Activated T-cell treated with anti-CD3 and anti-CD28 coated beads, Interleukin-2, amount 50 U/mL, for 48 hours (primary cell): ENCODE results near the gene TPD52L1.
"Not testable (repeated sequence)": the region's sequence is repeated elsewhere in the genome, so short reads cannot be mapped to it uniquely, and the experiment has no call there.

ENCODE experiments used
- DNase-seq, 2 experiments: peaks; one replicate each; pipeline ENCODE4 v3.0.0-alpha.2; 2020

TPD52L1 gene

DNA sequence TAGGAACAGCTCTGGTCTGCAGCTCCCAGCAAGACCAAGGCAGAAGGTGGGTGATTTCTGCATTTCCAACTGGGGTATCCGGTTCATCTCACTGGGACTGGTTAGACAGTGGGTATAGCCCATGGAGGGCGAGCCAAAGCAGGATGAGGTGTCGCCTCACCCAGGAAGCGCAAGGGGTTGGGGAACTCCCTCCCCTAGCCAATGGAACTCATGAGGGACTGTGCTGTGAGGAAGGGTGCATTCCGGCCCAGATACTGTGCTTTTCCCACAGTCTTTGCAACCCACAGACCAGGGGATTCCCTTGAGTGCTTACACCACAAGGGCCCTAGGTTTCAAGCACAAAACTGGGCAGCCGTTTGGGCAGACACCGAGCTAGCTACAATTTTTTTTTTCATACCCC is 126.4 kb downstream of the TPD52L1 start:
- no peak for DNase-seq

DNA sequence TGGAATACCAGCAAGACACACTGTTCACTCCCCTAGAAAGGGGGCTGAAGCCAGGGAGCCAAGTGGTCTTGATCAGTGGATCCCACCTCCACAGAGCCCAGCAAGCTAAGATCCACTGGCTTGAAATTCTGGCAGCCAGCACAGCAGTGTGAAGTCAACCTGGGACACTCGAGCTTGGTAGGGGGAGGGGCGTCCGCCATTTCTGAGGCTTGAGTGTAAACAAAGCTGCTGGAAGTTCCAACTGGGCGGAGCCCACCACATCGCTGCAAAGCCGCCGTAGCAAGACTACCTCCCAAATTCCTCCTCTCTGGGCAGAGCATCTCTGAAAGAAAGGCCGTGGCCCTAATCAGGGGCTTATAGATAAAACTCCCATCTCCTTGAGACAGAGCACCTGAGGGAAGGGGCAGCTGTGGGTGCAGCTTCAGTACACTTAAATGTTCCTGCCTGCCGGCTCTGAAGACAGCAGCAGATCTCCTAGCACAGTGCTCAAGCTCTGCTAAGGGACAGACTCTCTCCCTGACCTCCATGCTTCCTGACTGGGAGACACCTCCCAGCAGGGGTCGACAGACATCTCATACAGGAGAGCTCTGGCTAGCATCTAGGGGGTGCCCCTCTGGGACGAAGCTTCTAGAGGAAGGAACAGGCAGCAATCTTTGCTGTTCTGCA is 126.9 kb downstream of the TPD52L1 start:
- not testable (repeated sequence) for DNase-seq

DNA sequence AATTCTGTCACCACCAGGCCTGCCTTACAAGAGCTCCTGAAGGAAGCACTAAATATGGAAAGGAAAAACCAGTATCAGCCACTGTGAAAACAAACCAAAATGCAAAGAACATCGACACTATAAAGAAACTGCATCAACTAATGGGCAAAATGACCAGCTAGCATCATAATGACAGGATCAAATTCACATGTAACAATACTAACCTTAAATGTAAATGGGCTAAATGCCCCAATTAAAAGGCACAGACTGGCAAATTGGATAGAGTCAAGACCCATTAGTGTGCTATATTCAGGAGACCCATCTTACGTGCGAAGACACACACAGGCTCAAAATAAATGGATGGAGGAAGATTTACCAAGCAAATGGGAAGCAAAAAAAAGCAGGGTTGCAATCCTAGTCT is 128.9 kb downstream of the TPD52L1 start:
- not testable (repeated sequence) for DNase-seq

DNA sequence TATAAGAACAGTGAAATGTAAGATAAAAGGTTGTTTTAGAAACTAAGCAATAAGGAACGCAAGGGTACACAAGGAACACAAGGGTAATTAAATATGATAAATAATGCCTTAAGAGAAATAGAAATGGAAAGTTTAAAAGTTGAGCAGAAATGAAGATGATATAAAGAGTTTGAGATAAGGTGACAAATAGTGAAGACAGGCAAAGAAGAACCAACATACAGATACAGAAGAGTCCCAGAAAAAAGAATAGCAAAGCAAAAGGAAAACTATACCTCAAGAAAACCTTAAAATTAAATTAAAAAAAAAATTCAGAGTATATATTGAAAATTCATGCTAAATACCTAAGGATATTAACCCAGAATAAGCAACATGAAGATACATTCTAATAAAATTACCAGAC is 131.8 kb downstream of the TPD52L1 start:
- DNase-seq, result no peak

DNA sequence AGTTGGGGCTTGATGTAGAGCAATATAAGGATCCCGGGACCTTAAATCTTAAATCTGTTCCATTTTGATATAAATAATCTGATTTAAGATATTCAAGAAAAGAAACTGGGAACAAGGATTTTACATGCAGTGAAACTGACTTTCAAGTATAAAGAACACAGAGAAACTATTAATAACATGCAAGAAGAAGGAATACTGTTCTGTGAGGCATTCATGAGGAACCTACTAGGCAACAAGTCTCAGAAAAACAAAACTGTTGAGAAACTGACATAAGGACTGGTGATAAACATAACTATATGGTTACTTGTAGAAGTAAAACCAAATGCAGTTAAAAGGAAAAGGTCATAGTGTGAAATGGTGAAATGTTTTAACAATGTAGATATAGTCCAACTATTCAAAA is 132.4 kb downstream of the TPD52L1 start:
- no peak for DNase-seq

DNA sequence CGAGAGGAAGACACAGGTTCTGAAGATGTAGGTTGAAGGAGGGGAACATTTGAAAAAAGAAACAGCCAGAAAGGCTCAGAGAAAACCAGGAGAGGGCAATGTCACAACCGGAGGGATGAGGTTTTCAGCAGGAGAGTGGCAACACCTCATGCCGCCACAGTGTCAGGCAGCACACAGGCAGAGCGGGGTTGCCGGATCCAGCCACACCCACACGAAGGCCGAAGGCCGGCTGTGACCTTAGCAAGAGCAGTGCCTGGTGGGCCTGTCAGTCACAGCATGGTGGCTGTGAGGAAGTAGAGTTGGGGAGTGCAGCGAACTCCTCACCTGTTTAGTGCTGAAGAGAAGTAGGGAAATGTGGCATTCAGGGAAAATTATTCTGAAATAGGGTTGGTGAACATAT is 134.1 kb downstream of the TPD52L1 start:
- DNase-seq, result no peak

DNA sequence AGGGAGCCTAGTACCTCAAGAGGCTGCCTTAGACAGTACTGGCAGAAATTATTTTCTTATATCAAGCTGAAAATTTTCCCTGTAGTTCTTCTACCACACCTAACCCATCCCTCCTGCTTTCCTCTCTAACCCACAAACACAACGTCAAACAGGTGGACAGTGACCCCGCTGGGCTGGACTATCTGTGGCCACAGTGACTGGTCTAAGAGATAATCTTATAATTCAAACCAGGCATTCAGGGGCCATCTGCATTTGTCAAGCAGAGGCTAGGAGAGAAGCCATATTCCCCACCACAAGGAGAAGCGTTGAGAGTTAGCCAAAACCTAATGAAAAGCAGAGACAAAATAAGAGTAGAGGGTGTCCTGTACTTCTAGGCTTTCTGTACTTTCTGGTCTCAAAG is 140.0 kb downstream of the TPD52L1 start:
- DNase-seq, result no peak

DNA sequence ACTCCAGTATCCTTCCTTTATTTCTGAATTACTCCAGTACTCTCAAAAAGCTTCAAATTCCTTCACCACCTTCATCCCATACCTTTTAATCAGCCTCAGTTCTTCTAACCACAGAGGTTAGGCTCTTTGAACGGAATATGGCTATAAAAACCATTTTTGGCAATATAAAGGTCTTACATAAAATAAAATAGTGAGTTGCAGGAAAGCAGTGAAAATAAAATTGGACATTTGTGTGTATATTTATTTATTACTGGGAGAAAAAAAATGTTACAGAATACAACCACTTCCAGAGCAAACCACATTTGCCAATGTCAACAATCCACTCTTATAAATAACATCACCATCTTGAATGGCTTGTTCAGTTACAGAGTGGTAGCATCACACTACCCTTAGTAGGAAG is 140.5 kb downstream of the TPD52L1 start:
- no peak for DNase-seq

DNA sequence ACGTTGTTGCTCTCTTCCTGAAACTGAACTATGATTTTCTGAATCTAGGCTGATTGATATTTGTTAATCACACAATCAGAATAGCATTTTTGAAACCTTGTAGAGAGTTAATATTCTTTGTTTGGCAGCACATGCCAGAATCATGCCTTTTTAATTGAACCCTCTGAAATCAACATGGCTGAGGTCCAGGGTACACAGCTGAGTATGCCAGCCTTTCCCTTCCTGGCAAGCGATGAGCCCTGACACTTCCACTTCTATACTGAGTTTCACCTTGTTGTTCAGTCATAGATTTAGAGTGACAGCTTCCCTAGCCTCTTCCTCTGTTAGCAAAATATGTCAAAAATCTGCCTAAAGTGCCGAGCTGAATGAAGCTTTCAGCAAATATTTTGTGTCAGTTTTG is 141.4 kb downstream of the TPD52L1 start:
- no peak for DNase-seq

DNA sequence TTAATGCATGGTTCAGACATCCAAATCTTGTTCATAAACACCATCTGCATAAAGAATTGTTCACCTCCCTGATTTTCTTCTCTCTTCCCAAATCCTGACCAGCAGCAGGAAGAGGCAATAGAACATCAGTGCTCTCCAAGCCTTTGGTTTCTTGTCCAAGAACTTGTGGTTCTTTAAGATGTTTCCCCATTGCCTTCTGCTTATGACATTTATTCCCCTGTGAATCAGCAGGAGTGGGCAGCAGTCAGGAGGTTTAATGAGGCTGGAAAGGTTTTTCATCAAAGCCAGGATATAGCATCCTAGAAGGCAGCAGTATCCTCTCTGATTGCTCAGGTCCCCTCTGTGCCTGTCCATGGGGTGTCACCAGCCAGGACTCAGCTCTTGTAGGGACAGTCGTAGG is 142.9 kb downstream of the TPD52L1 start:
- DNase-seq, result no peak

DNA sequence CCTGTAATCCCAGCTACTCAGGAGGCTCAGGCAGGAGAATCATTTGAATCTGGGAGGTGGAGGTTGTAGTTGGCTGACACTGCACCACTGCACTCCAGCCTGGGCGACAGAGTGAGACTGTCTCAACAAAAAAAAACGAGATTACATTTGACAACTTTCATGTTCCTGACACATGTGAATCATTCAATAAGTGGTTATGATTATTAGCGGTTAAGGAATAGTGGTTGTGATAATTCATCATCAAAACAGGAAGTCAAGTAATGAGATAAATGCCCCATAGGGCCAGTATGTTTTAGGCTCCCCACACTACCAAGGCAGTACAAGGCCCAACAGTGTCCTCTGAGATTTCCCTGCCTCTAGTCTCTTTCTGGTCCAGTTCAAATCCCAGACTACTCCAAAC is 145.7 kb downstream of the TPD52L1 start:
- no peak for DNase-seq

DNA sequence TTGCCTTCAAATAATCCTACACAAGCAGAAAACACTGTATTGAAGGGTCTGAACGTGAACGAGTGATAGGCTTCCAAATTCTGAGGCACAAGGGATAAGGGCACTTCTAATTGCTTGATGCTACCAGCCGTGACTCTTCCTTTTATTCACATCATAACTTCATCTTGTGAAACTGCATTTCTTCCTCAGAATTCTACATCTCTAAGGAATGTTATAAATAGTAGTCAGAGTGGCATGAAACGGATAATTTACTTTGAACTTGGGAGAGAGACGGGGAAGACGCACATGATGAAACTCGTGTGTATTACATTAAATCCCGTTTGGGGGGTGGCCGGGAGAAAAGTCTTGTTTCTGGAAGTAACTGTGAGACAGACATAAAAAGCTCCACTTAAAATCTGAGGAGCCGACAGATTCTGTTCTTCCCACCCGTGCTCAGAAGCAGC is 147.4 kb downstream of the TPD52L1 start:
- no peak for DNase-seq

DNA sequence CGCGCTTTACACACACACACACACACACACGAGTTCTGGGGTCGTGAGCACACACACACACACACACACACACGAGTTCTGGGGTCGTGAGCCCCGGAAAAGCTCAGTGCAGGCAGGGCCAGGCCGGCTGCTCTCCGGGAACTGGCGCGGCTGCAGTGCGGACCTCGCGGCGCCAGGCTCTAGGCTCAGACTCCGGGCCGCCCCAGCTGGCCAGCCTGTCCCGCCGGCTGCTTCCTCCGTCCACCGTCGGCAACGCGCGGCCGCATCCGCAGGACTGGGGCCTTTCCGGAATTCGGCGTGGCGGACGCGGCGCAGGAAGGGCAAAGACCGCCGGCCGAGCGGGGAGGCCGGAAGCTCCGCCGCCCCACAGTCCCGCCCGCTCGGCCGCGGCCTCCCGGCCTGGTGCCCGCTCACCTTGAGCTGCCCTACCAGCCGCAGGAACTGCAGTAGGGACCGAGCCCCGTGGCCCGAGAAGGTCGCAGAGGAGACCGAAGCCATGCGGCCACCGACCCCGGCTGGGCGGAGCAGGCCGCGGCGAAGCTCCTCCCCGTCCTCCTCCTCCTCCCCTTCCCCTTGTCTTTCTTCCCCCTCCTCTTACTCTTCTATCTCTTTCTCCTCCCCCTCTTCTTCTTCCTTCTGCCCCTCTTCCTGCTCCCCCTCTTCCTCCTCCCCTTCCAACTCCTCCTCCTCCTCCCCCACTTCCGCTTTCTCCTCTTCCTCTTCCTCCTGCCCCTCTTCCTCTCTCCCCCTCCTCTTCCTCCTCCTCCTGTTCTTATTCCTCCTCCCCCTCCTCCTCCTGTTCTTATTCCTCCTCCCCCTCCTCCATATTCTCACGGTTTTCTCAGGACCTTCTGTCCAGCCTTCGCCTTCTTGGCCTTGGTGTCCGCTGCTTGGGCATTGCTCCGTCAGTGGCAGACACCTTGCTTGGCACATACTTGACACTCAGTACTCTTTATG is 148.1 kb downstream of the TPD52L1 start, which contains the start of gene HDDC2:
Gene HDDC2, minus strand, starts transcription at position 533 of the 957 bp plus-strand sequence. Its CDS starts 35 bp downstream, at position 498.
- DNase-seq, result peak; percentile 59 to 73

DNA sequence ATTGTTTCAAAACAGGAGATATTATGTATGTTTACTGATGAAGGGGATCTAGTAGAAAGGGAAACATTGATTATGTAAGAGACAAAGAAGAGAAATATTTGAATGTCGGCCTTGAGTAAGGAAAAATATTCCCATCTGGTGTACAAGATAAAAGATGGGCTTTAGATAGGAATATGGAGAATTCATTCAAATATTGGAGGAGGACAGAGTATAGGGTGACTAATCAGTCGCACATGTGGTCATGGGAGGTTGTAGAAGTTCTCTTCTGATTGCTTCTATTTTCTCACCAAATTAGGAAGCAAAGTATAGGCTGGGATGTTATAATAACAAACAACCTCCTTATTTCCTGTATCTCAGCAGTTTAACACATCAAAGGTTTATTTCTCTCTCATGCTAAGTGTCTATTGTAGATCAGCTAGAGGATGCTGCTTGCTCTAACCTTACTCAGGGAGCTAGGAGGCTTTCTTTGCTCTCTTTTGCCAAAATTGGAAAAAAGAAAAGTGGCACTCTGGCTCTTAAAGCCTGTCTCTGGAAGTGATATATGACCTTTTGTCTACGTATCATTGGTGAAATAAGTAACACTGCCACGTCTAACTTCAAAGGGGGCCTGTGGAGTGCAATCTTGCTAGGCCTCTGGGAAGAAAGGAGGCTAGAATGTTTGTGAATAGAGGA is 149.4 kb downstream of the TPD52L1 start:
- no peak for DNase-seq

DNA sequence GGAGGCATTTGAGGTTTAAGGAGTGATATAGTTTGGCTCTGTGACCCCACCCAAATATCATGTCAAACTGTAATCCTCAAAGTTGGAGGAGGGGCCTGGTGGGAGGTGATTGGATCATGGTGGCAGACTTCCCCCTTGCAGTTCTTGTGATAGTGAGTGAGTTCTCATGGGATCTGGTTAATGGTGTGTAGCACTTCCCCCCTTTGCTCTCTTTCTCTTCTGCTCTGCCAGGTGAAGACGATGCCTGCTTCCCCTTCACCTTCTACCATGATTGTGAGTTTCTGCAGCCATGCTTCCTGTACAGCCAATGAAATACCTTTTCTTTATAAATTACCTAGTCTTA is 149.9 kb downstream of the TPD52L1 start:
- DNase-seq, result no peak

DNA sequence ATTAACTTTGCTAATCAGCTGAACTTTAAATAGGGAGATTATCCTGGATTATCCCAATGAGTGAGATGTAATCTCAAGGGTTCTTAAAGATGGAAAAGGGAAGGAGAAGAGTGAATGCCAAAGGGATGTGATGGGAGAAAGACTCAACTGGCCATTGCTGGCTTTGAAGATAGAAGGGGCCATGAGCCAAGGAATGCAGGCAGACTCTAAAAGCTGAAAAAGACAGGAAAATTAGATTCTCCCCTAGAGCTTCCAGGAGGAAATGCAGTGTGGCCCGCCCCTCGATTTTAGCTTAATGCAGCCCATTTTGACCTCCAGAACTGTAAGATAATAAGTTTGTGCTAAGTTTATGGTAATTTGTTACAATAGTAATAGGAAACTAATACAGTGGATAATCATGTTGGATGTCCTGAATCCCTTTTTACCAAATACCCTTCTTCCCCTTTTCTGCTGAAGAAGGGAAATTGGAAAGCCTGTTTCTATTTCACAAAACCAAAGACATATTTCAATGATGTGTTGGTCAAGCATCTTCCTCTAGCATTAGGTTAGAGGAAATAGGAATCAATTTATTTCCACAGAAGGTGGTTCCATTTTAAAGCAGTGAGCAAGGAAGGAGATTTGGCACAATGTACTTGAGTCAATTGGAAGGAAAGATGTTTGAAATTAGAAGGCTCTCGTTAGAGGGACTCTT is 151.5 kb downstream of the TPD52L1 start:
- no peak for DNase-seq

DNA sequence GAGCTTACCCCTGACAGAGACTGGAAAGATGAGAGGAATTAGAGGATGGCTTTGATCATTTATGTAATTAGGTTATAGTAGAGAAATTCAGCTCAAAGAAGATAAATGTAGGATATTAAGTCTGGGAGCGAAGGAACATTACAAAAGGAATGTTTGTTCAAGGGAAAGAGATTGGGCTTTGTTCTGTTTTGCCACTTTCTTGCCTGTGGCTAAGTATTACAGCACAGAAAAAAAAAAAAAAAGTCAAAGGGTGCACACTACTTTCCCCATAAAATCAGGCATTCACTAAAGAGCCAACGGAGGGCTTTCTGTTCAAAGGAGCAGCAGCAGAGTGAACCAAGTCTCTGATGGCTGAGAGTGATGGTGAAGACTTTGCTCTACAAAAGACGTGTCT is 153.2 kb downstream of the TPD52L1 start:
- DNase-seq, result no peak

DNA sequence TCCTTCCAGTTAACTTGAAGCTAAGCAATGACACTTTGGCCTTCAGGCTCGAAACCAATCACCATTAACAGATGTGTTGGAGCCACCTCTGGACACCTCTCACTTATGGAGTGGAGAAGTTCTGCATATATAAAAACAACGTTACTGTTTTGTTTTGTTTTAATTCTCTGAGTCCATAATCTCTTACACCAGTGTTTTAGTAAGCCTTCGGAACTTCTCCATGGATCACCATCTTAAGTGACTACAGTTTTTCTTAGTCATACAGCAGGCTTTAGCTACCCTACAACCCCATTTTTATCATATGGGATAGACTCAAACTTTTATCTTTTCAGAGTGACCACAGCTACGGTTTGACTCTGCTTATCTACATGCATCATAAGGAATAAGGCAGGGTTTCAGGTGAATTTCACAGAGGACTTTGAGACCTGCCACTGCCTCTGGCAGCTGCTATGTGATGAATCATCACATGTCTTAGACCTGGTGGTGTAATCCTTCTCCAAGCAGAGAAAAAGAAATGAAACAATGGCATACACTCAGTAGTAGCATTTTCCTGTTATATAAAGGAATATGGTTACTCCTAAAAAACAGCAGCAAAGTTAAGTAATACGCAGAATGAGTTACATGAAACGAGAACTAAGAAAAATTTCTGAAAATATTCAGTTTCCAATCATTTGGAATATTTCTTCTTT is 153.7 kb downstream of the TPD52L1 start:
- no peak for DNase-seq

DNA sequence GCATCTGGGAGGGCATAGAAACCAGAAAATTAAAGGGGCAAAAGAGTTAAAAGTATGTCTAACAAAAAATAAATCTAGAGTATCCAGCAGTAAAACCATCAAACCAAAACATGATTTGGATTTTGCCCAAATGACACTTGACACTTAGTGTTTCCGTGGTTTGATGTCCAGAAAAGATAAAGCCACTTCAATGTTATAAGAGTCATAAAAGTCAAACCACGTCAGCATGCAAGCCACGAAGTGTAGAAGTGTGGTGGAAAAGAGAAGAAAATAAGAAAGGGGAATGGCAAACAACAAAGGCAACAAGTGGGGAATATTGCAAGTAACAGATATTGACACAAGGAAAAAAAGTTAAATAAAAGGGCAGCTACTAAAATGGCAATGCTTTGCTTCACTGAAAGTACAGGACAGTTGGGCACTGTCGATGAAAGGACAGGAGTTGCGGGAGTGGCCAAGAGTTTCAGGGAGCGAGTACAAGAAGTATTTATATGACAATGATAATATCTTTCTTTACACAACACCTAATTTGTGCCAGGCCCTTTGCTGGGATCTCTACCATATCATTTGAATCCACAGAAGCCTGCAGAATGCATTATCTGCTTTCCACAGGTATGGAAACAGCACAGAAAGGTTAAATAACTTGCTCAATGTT is 154.5 kb downstream of the TPD52L1 start:
- no peak for DNase-seq

DNA sequence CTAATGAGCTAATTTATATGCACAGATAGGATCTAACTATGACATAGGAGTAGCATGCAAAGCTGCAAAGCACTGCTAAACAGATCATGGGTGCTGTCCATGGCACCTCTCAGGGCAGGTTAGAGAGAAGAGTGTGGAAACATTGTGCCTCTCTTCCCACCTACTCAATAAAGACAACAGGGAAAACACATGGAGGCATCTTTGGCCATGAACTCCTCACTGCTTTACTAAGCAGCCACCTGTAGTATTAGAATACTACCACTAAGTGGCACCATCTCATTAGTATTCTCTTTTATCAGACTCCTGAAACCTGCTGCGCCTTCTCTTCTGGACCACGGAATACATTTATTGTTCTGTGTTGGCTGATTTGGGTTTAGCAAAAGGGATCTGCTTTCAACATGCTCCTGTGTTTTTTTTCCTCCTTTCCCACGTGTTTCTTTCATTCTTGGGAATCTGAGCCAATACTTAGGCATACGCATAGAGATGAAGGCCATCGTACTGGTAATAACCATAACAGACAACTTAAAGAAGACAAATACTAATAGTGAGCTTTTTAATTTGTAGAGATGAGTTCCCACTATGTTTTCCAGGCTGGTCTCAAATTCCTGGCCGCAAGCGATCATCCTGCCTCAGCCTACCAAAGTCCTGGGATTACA is 157.5 kb downstream of the TPD52L1 start:
- no peak for DNase-seq

DNA sequence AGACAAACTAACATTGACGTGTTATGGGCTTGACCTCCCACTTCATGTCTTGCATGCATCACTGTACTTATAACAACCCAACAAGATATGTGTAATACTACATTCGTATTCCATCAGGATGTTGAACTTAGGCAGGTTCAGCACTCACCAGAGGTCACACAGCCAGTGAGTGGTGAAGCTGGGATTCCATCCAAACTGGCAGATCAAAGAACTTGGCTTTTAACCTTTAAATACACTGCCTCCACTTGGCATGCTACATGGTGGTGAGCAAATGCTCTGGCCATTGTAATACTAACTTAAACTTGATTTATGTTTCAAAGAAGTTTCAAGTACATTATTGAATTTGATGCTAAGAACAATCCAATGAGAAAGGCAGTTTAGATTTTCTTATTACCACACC is 158.9 kb downstream of the TPD52L1 start:
- no peak for DNase-seq
